HG03139 (cell line): ENCODE measurements around the gene LRRN2.
A peak's percentile ranks its signal among the peaks of the same experiment; 100 is the strongest.

Experiments used
- ATAC-seq: cut with Tn5 transposase; IDR thresholded peaks from one replicate; pipeline ENCODE4 v1.9.1; 2021; ENCODE audit not compliant: unreplicated experiment

The LRRN2 gene

GRCh38 chr1:204602871-204603542 lies 82.5 kb downstream of the LRRN2 start:
- ATAC-seq = no peak

- no peak for ATAC-seq
These were observed 83.4 kb downstream of the LRRN2 start for GRCh38 chr1:204602111-204602579.

- ATAC-seq = no peak
These were observed 84.6 kb downstream of the LRRN2 start for GRCh38 chr1:204600968-204601367.

GRCh38 chr1:204600203-204600602 lies 85.3 kb downstream of the LRRN2 start:
- no peak for ATAC-seq

DNA sequence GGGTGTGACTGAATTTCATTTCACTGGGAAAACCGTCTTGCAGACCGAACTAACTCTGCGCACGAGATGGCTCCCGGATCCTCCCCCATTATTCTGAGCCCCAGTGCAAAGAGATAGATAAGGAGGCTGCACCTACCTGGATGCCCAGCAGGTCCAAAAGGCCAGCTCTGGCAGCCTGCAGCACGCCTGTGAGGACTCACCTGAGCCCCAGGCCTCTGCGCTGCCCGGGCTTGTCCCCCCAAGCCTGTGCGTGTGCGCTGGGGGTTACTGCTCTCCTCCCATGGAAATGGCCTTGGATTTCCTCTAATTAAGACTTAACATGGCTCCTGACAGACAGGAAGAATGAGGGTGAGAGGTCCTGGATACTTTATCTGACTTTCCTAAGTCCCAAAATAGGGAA lies 85.9 kb downstream of the LRRN2 start:
- no peak for ATAC-seq

GRCh38 chr1:204599098-204599497 lies 86.4 kb downstream of the LRRN2 start:
- ATAC-seq = no peak

DNA sequence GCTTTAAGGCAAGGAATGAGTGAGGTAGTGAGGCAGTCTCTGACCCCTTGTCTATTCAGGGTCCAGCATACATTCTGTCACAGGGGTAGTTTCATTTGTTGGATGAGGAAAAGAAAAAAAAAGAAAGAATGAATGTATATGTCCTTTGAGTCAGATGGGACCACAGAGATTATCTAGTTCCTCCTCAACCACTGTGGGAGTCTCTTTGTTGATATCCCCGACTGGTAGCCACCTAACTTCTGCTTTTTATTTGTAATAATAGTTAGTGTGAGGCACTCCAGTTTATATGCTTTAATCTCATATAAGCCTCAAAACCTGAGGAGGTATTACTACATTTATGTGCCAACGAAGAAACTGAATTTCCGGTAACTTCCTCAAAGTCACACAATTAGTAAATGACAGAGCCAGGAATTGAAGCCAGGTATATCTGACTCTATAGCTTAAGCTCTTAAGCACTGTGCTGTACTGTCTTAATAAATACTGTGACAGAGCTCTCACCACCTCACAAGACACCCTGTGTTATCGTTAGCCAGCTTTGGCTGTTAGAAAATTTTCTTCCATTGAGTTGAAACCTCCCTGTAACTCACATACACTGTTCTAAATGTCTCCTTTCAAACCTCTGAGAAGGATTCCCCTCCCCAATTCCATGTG lies 87.1 kb downstream of the LRRN2 start:
- no peak for ATAC-seq

- no peak for ATAC-seq
These were observed 93.1 kb downstream of the LRRN2 start for GRCh38 chr1:204592246-204592948.

DNA sequence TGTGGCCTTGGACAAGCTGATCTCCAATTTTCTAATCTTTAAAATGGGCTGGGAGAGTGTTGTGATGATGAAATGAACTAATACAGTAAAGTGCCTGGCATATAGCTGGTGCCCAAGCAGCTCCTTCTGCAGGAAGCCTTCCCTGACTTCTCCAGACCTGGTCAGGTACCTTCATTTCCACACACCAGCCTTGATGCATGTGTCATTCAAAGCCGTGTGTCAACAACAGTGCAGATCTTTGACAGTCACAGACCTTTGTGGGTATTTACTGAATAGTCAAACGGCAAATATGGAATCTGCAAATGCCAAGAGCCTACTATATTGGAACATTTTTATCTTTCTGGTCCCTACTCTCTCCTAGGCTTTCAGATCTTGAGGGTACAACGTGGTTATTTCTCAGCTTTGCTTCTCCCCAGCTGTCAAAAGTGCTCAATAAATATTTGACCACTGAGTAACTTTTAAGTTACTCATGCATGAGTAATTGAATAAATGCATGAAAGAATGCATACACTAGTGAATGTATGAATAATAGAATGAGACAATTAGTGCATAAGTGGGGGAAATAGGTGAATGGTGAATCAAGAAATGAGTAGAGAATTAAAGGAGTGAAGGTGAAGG lies 94.0 kb downstream of the LRRN2 start:
- no peak for ATAC-seq

DNA sequence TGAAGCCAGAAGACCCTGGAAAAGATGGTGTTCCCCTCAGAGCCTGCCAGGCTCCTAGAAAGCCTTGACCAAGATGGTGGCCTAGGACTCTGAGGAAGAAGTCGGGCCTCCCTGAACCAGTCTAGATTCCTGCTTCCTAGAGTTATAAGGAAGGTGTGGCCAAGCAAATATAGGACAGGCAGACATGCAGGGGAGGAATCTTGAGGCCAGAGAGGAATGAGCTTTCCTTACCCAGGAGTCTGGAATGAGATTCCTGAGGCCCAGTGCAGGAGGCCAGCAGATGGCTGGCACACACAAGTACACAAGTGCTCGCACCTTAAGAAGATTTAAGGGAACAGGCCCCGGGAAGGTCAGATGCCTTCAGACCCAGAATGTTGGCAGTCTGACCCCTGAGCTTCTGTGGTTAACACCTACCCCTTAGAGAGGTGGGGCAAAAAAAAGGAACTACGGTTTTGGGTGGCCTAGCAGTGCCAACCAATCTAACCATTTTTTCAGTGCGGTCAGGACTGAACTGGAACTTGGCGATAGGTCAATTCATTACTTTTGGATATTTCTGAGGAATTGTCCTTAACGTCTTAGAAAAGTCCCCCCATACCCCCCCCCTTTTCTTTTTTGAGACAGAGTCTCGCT lies 96.0 kb downstream of the LRRN2 start:
- ATAC-seq = no peak

- ATAC-seq = no peak
These were observed 96.7 kb downstream of the LRRN2 start for GRCh38 chr1:204588826-204589225.

DNA sequence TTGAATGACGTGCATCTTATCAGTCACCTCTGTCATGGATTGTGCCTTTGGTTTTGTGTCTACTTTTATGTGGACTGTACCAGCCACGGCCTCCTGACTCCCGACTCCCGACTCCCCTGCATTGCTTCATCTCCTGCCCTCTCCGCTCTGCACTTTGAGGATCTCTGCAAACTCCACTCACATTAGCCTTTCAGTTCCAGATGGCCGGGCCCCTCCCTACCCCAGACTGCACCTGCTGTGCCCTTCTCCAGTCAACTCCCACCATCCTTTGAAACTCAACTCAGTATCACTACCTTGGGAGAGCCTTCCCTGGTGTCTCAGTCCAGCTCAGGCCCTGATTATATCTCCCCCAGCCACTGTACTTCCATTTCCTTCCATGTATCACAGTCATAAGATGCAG lies 97.9 kb downstream of the LRRN2 start:
- no peak for ATAC-seq

- ATAC-seq = no peak
These were observed 100.7 kb downstream of the LRRN2 start for GRCh38 chr1:204584699-204585372.

GRCh38 chr1:204583909-204584632 lies 101.5 kb downstream of the LRRN2 start:
- ATAC-seq = no peak

- no peak for ATAC-seq
These were observed 103.8 kb downstream of the LRRN2 start for GRCh38 chr1:204581759-204582158.

- no peak for ATAC-seq
These were observed 104.7 kb downstream of the LRRN2 start for GRCh38 chr1:204580862-204581261.

GRCh38 chr1:204579681-204580080 lies 105.9 kb downstream of the LRRN2 start:
- ATAC-seq = no peak

DNA sequence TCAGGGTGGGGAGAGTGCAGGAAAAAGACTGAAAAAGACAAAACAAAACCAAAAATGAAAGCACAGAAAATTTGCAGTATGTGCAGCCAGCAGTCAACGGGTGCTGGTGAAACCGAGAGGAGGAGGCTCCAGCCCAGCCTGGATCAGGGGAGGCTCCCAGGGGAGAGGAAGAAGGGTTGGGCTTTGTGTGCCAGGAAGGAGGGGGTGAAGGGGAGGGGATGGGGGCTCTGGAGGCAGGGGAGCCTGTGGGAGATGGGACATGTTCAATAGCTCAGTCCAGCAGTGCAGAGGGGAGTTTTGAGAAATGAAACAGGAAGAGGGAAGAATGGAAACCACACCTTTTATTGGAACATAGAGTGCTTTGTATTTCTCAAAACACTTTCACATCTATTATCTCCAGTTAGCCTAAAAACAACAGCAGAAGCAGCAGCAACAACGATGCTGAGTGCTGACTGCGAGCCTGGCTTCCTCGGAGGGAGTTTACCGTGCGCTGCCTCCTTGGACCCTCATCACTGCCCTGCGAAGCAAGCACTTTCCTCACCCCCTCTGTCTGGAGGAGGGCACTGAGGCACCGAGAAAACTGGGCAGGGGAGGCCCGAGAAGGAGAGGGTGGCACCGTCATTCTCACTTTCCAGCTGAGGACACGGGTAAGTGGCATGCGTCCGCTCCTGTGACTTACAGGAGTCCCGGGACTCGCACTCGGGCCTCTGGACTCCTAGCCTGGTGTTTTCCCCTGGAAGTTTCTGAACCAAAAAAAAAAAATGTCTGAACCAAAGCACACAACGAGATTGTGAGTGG lies 106.5 kb downstream of the LRRN2 start:
- peak; percentile 71 for ATAC-seq

DNA sequence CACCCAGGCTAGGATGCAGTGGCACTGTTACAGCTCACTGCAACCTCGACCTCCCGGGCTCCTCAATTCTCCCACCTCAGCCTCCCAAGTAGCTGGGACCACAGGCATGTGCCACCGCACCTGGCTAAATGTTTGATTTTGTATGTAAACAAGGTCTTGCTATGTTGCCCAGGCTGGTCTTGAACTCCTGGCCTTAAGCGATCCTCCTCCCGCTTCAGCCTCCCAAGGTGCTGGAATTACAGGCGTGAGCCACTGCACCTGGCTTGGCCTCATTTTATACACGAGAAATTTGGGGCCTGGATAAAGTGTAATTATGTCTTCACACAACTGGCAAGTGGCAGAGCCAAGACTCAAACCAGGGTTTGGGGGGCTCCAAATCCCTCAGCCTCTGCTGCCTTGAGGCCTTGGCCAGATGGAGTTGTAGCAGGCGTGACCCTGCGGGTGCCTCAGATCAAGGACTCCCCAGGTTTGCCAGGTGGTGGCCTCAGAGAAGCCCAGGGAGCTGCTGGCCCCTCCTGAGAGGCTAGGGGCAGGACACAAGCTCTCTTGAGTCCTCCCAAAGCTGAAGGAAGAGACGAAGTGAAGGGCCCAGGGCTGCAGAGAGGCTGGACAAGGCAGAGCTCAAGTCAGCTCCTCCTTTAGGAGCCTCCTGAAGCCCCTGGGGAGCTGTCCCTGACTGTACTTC lies 107.6 kb downstream of the LRRN2 start:
- no peak for ATAC-seq
